Loucy (cell line): ENCODE data around the gene CASP8.

Experiments
- H2AFZ ChIP-seq: fragments of 200-600 bp; sonication (generic); 2 replicates; pipeline ENCODE4 v1.6.0; 2016; ENCODE audit warnings: antibody characterized with exemption, mild to moderate bottlenecking, low read length, moderate library complexity
- H3F3A ChIP-seq: fragments of 200-600 bp; 2 replicates; pipeline ENCODE4 v1.6.0; 2016; ENCODE audit warnings: antibody characterized with exemption, low read depth, mild to moderate bottlenecking
- H3K27me3 ChIP-seq: fragments of 200-600 bp; sonication (generic); 2 replicates; pipeline ENCODE4 v1.6.1; 2014; ENCODE audit warnings: low read length, mild to moderate bottlenecking; ENCODE audit not compliant: insufficient read depth, poor library complexity, severe bottlenecking
- H3K36me3 ChIP-seq: fragments of 200-600 bp; sonication (generic); 2 replicates; pipeline ENCODE4 v1.6.1; 2016; ENCODE audit warnings: low read length; ENCODE audit not compliant: insufficient read depth
- H3K4me1 ChIP-seq: fragments of 200-600 bp; sonication (generic); 2 replicates; pipeline ENCODE4 v1.5.1; 2014; ENCODE audit warnings: low read length, mild to moderate bottlenecking; ENCODE audit not compliant: insufficient read depth, poor library complexity, severe bottlenecking
- H3K4me2 ChIP-seq: fragments of 200-600 bp; sonication (generic); 2 replicates; pipeline ENCODE4 v1.6.0; 2014; ENCODE audit warnings: antibody characterized with exemption, low read length, low read depth, mild to moderate bottlenecking; ENCODE audit not compliant: poor library complexity, severe bottlenecking
- H3K4me3 ChIP-seq: fragments of 200-600 bp; sonication (generic); 2 replicates; pipeline ENCODE4 v1.5.1; 2014; ENCODE audit warnings: low read length, mild to moderate bottlenecking, mixed read lengths; ENCODE audit not compliant: poor library complexity, severe bottlenecking
- H3K79me2 ChIP-seq: fragments of 200-600 bp; sonication (generic); 2 replicates; pipeline ENCODE4 v1.6.1; 2014; ENCODE audit warnings: low read length; ENCODE audit not compliant: insufficient read depth
- H3K9ac ChIP-seq: fragments of 200-600 bp; sonication (generic); 2 replicates; pipeline ENCODE4 v1.6.0; 2014; ENCODE audit warnings: mild to moderate bottlenecking, low read depth, low read length, moderate library complexity; ENCODE audit not compliant: poor library complexity, severe bottlenecking
- H3K9me2 ChIP-seq: fragments of 200-600 bp; sonication (generic); replicated peaks from 2 replicates; pipeline ENCODE4 v1.6.1; 2016; ENCODE audit warnings: low read depth, low read length, mixed read lengths
- H3K9me3 ChIP-seq: fragments of 200-600 bp; sonication (generic); 2 replicates; pipeline ENCODE4 v1.6.1; 2014; ENCODE audit warnings: mild to moderate bottlenecking, antibody characterized with exemption, low read length, low read depth; ENCODE audit not compliant: insufficient read depth
- H4K20me1 ChIP-seq: fragments of 200-600 bp; sonication (generic); 2 replicates; pipeline ENCODE4 v1.6.0; 2014; ENCODE audit warnings: antibody characterized with exemption, low read length, mild to moderate bottlenecking; ENCODE audit not compliant: insufficient read depth, poor library complexity, severe bottlenecking
- CTCF ChIP-seq: fragments of 200-600 bp; sonication (generic); conservative IDR thresholded peaks from 2 replicates; pipeline ENCODE4 v1.5.1; 2014; ENCODE audit warnings: mild to moderate bottlenecking, antibody characterized with exemption, low read length
- EZH2phosphoT487 ChIP-seq: fragments of 200-600 bp; IDR thresholded peaks from 2 replicates; pipeline ENCODE4 v1.6.1; 2018; ENCODE audit warnings: antibody characterized with exemption, mild to moderate bottlenecking, moderate library complexity, borderline replicate concordance

CASP8 gene

GRCh38 chr2:201254081-201254730 lies 6.1 kb upstream of the CASP8 start:
- no peak overlapping the region for H3K9ac ChIP-seq
- no peaks in the 10 kb centered on the region for H3K9me2 ChIP-seq
- H3K4me1 ChIP-seq, result peaks cover 52% of the 10 kb centered on the region
- no peak overlapping the region for H3K4me2 ChIP-seq
- H3F3A ChIP-seq, result peaks cover 17% of the 10 kb centered on the region
- no peaks in the 10 kb centered on the region; the same call in 1 of the 2 replicates for H3K9me3 ChIP-seq
- H3K4me3 ChIP-seq, result no peak overlapping the region
- H4K20me1 ChIP-seq, result no peaks in the 10 kb centered on the region
- no peaks in the 10 kb centered on the region for H3K36me3 ChIP-seq
- no peaks in the 10 kb centered on the region for H3K27me3 ChIP-seq
- TF ChIP-seq EZH2phosphoT487, result no peak
- TF ChIP-seq CTCF, result no peak
- H3K79me2 ChIP-seq, result peaks cover 47% of the 10 kb centered on the region
- no peak overlapping the region for H2AFZ ChIP-seq

GRCh38 chr2:201255408-201256033 lies 4.8 kb upstream of the CASP8 start:
- Histone ChIP-seq H3K27me3 (no peaks in the 10 kb centered on the region), H3K9me3 (no peaks in the 10 kb centered on the region; the same call in 1 of the 2 replicates), H3K9me2 (no peaks in the 10 kb centered on the region), H3K4me1 (peaks cover 63% of the 10 kb centered on the region), H3F3A (peaks cover 21% of the 10 kb centered on the region), H3K4me2 (no peak overlapping the region), H3K9ac (no peak overlapping the region), H2AFZ (no peak overlapping the region), H4K20me1 (no peaks in the 10 kb centered on the region), H3K36me3 (no peaks in the 10 kb centered on the region), H3K4me3 (no peak overlapping the region), H3K79me2 (peaks cover 59% of the 10 kb centered on the region)
- TF ChIP-seq EZH2phosphoT487, result no peak
- no peak for TF ChIP-seq CTCF

- no peaks in the 10 kb centered on the region for H3K36me3 ChIP-seq
- H2AFZ ChIP-seq, result no peak overlapping the region
- H3K4me2 ChIP-seq, result peak overlapping the region; percentile 76
- H3K4me3 ChIP-seq, result no peak overlapping the region
- no peaks in the 10 kb centered on the region for H3K9me2 ChIP-seq
- H3F3A ChIP-seq, result peaks cover 21% of the 10 kb centered on the region
- H3K79me2 ChIP-seq, result peaks cover 62% of the 10 kb centered on the region
- no peaks in the 10 kb centered on the region for H4K20me1 ChIP-seq
- no peaks in the 10 kb centered on the region for H3K27me3 ChIP-seq
- no peaks in the 10 kb centered on the region for H3K9me3 ChIP-seq
- peaks cover 67% of the 10 kb centered on the region for H3K4me1 ChIP-seq
- no peak overlapping the region for H3K9ac ChIP-seq
- TF ChIP-seq CTCF, result no peak
- no peak for TF ChIP-seq EZH2phosphoT487
Observed at GRCh38 chr2:201256082-201256481, 4.3 kb upstream of the CASP8 start.
